Keratinocyte (primary cell): ENCODE data around the gene SELENOO.

Source experiments
- CTCF ChIP-seq, 3 experiments: IDR thresholded peaks in 1 of 3; conservative IDR thresholded peaks in 1 of 3; optimal IDR thresholded peaks in 1 of 3; 2 replicates in 2 of 3; 3 replicates in 1 of 3; pipeline versions ENCODE3 to v1.5.1; 2011; ENCODE audit warnings: low read length in 3 of 3, mild to moderate bottlenecking in 3 of 3, moderate library complexity in 2 of 3, control low read depth in 1 of 3, inconsistent platforms in 1 of 3; ENCODE audit not compliant: insufficient read depth in 2 of 3; ENCODE audit errors: extremely low read depth in 1 of 3
- EZH2 ChIP-seq: IDR thresholded peaks from one replicate; pipeline ENCODE4 v1.6.1; 2012; ENCODE audit warnings: inconsistent platforms, mild to moderate bottlenecking, low read length, moderate library complexity

- TF ChIP-seq CTCF (optimal IDR thresholded peaks at IDR 0.05 in 1 of 3, IDR thresholded peaks at IDR 0.05 in 1 of 3, conservative IDR thresholded peaks at IDR 0.05 in 1 of 3; ENCODE audit: extremely low read depth in 1 of 3, insufficient read depth in 2 of 3, low read length in 3 of 3): no peak
- no peak for TF ChIP-seq EZH2
These were observed 52.5 kb downstream of the SELENOO start for GRCh38 chr22:50253046-50253915.
